RPMI8226 (cell line): ENCODE data around the gene HSD17B7.
"Not testable (repeated sequence)": the region's sequence is repeated elsewhere in the genome, so short reads cannot be mapped to it uniquely, and the experiment has no call there.

ENCODE experiments used
- DNase-seq: peaks from one replicate; pipeline ENCODE4 v3.0.0-alpha.2; 2015

Gene HSD17B7

GRCh38 chr1:162790303-162790984 is at the start of gene HSD17B7:
HSD17B7 (plus strand) TSS chr1:162790702; CDS start chr1:162790801, 99 bp downstream.
- DNase-seq: peak; percentile 87

GRCh38 chr1:162740755-162741154 is 49.7 kb upstream of the HSD17B7 start:
- DNase-seq: no peak

- no peak for DNase-seq
Measured at GRCh38 chr1:162741574-162741973, 48.9 kb upstream of the HSD17B7 start.

- not testable (repeated sequence) for DNase-seq
Measured at GRCh38 chr1:162746264-162746942, 44.1 kb upstream of the HSD17B7 start.

- DNase-seq: no peak
Measured at GRCh38 chr1:162753001-162753658, 37.4 kb upstream of the HSD17B7 start.

GRCh38 chr1:162753998-162754585 is 36.4 kb upstream of the HSD17B7 start:
- DNase-seq: no peak

- no peak for DNase-seq
Measured at GRCh38 chr1:162755306-162755705, 35.2 kb upstream of the HSD17B7 start.

GRCh38 chr1:162756523-162756922 is 34.0 kb upstream of the HSD17B7 start:
- no peak for DNase-seq

GRCh38 chr1:162757476-162757875 is 33.0 kb upstream of the HSD17B7 start:
- no peak for DNase-seq

GRCh38 chr1:162765788-162766187 is 24.7 kb upstream of the HSD17B7 start:
- DNase-seq: no peak

- DNase-seq: no peak
Measured at GRCh38 chr1:162772571-162773154, 17.8 kb upstream of the HSD17B7 start.

- no peak for DNase-seq
Measured at GRCh38 chr1:162774007-162774406, 16.5 kb upstream of the HSD17B7 start.

GRCh38 chr1:162779043-162779442 is 11.5 kb upstream of the HSD17B7 start:
- DNase-seq: no peak

- no peak for DNase-seq
Measured at GRCh38 chr1:162782671-162783070, 7.8 kb upstream of the HSD17B7 start.

- DNase-seq: not testable (repeated sequence)
Measured at GRCh38 chr1:162784926-162785325, 5.6 kb upstream of the HSD17B7 start.

GRCh38 chr1:162788783-162789182 is 1.7 kb upstream of the HSD17B7 start:
- peak; percentile 42 for DNase-seq

- DNase-seq: peak; percentile 23
Measured at GRCh38 chr1:162790985-162791357, 469 bp downstream of the HSD17B7 start.

- DNase-seq: not testable (repeated sequence)
Measured at GRCh38 chr1:162794284-162794683, 3.8 kb downstream of the HSD17B7 start.

GRCh38 chr1:162796617-162797279 is 6.2 kb downstream of the HSD17B7 start:
- not testable (repeated sequence) for DNase-seq

- DNase-seq: peak; percentile 69
Measured at GRCh38 chr1:162799995-162800830, 9.7 kb downstream of the HSD17B7 start.

GRCh38 chr1:162807503-162807902 is 17.0 kb downstream of the HSD17B7 start:
- not testable (repeated sequence) for DNase-seq

- DNase-seq: not testable (repeated sequence)
Measured at GRCh38 chr1:162812357-162812756, 21.9 kb downstream of the HSD17B7 start.
